Subcutaneous preadipocyte (primary cell): Measurements from ENCODE around the gene VN1R5. TPM values are rescaled to one million over a fixed set of nuclear protein-coding genes. Genes with fewer than 3 reads are reported as not detected.

Experiments
- small RNA-seq: library from RNA; depleted of rRNA; stranded (forward); fragments of <200 nt; gene quantifications from one replicate; pipeline ENCODE3, GENCODE V24; 2012
- total RNA-seq: library from RNA; depleted of rRNA; stranded (reverse); fragments of >200 nt; gene quantifications from 2 replicates; pipeline ENCODE4 v1.2.3, GENCODE V29; 2012

The VN1R5 gene
- not detected in 2 replicates for total RNA-seq

DNA sequence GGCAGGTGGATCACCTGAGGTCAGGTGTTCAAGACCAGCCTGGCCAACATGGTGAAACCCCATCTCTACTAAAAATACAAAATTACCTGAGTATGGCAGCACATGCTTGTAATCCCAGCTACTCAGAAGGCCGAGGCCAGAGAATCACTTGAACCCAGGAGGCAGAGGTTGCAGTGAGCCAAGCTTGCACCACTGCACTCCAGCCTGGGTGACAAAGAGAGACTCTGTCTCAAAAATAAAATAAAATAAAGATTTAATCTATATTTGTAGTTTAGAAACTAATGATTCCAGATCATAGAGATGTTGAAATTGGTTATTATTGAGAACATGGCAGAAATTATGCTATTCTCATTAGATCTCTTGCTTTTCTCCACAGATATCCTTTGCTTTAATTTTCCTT, at the start of gene VN1R5:
Gene VN1R5 (plus strand): TSS at position 301 of the 400 bp plus-strand sequence.

Small RNA genes lying within 50 kb of the gene (small RNA-seq; reads per million reads assigned to genes)
- not detected for gene RF00019

Other genes starting within 250 kb of the VN1R5 start
- 1.8 and 4.5 TPM in 2 replicates for gene ZNF695, start 248.0 kb upstream of the VN1R5 start, total RNA-seq
- 1.8 and 3.3 TPM in 2 replicates for gene ZNF670, start 177.3 kb upstream of the VN1R5 start, total RNA-seq
- 7.3 and 7.4 TPM in 2 replicates for gene ZNF669, start 151.7 kb upstream of the VN1R5 start, total RNA-seq
- gene ZNF124, start 84.1 kb upstream of the VN1R5 start, total RNA-seq = 17.6 and 34.0 TPM in 2 replicates
- gene ZNF496, start 75.8 kb downstream of the VN1R5 start, total RNA-seq = 16.5 and 20.9 TPM in 2 replicates
- not detected in 2 replicates for gene NLRP3, start 160.1 kb downstream of the VN1R5 start, total RNA-seq
- gene OR2B11, start 202.0 kb downstream of the VN1R5 start, total RNA-seq = not detected in 2 replicates